Measurements from ENCODE around the gene CYB5R3. TPM values are rescaled to one million over a fixed set of nuclear protein-coding genes. Genes with fewer than 3 reads are reported as not detected.
A peak's percentile ranks its signal among the peaks of the same experiment; 100 is the strongest.
"Not testable (repeated sequence)": the region's sequence is repeated elsewhere in the genome, so short reads cannot be mapped to it uniquely, and the experiment has no call there.

CYB5R3 gene
- total RNA-seq, 2 donors from 2014 or later = 265 to 288 TPM

- Histone ChIP-seq H3K36me3 (peaks cover 58% of the 10 kb centered on the region), H3K4me3 (no peak overlapping the region), H3K27ac (peak overlapping the region; percentile 37 to 63), H3K4me1 (peaks cover 0 to 41% of the 10 kb centered on the region in 2 donors), H3K27me3 (no peaks in the 10 kb centered on the region), H3K9me3 (no peaks in the 10 kb centered on the region)
- DNase-seq (ENCODE audit: low spot score) = peak; percentile 76
- TF ChIP-seq CTCF (IDR thresholded peaks at IDR 0.05) = peak; percentile 73 to 92
Observed at GRCh38 chr22:42621505-42622002, 27.6 kb downstream of the CYB5R3 start.

GRCh38 chr22:42620084-42620483 is 29.1 kb downstream of the CYB5R3 start:
- TF ChIP-seq CTCF (IDR thresholded peaks at IDR 0.05) = no peak
- peak overlapping the region in 1 of 2 donors; percentile 63 for H3K27ac ChIP-seq

GRCh38 chr22:42619261-42620063 is 29.7 kb downstream of the CYB5R3 start:
- H3K27me3 ChIP-seq = no peaks in the 10 kb centered on the region
- H3K9me3 ChIP-seq = no peaks in the 10 kb centered on the region
- H3K4me1 ChIP-seq = peaks cover 0 to 50% of the 10 kb centered on the region in 2 donors
- H3K4me3 ChIP-seq = no peak overlapping the region
- no peak for DNase-seq (ENCODE audit: low spot score)
- no peak for TF ChIP-seq CTCF (IDR thresholded peaks at IDR 0.05)
- H3K27ac ChIP-seq = peak overlapping the region in 1 of 2 donors; percentile 26
- H3K36me3 ChIP-seq = peaks cover 38% of the 10 kb centered on the region

More at GRCh38 chr22:42620084-42620483, 29.1 kb downstream of the CYB5R3 start:
- DNase-seq (ENCODE audit: low spot score) = no peak
- Histone ChIP-seq H3K4me3 (no peak overlapping the region), H3K4me1 (peaks cover 0 to 53% of the 10 kb centered on the region in 2 donors), H3K27me3 (no peaks in the 10 kb centered on the region), H3K9me3 (no peaks in the 10 kb centered on the region), H3K36me3 (peaks cover 44% of the 10 kb centered on the region)

GRCh38 chr22:42617155-42617983 is 31.8 kb downstream of the CYB5R3 start:
- no peak for DNase-seq (ENCODE audit: low spot score)
- no peak for TF ChIP-seq CTCF (IDR thresholded peaks at IDR 0.05)
- Histone ChIP-seq H3K9me3 (no peaks in the 10 kb centered on the region), H3K27ac (peak overlapping the region; percentile 92 to 95), H3K27me3 (no peaks in the 10 kb centered on the region), H3K4me1 (peaks cover 0 to 50% of the 10 kb centered on the region in 2 donors), H3K4me3 (no peak overlapping the region), H3K36me3 (peaks cover 19% of the 10 kb centered on the region)

GRCh38 chr22:42615860-42616175 is 33.4 kb downstream of the CYB5R3 start:
- H3K27me3 ChIP-seq; DNase-seq (ENCODE audit: low spot score); H3K9me3 ChIP-seq: not testable (repeated sequence)
- peak overlapping the region in 1 of 2 donors; percentile 67 for H3K4me3 ChIP-seq
- H3K27ac ChIP-seq = peak overlapping the region; percentile 92 to 95
- peaks cover 14% of the 10 kb centered on the region for H3K36me3 ChIP-seq
- H3K4me1 ChIP-seq = peaks cover 0 to 51% of the 10 kb centered on the region in 2 donors

All from right atrium auricular region (tissue), 2 donors.